ENCODE results near the gene ERC2.

Gene ERC2

GRCh38 chr3:55974421-55975165 is 493.7 kb downstream of the ERC2 start:
- Mint-ChIP-seq H3K4me3 (no peak overlapping the region), H3K4me1 (ENCODE audit: low read depth) (no peaks in the 10 kb centered on the region), H3K27me3 (peaks cover 2% of the 10 kb centered on the region), H3K27ac (no peak overlapping the region), H3K9me3 (ENCODE audit: low read depth) (peaks cover 4% of the 10 kb centered on the region), H3K36me3 (no peaks in the 10 kb centered on the region)

GRCh38 chr3:55969634-55970033 is 498.6 kb downstream of the ERC2 start:
- Mint-ChIP-seq H3K27ac (no peak overlapping the region), H3K4me1 (ENCODE audit: low read depth) (no peaks in the 10 kb centered on the region), H3K36me3 (no peaks in the 10 kb centered on the region), H3K27me3 (peaks cover 7% of the 10 kb centered on the region), H3K4me3 (no peak overlapping the region), H3K9me3 (ENCODE audit: low read depth) (peaks cover 4% of the 10 kb centered on the region)

GRCh38 chr3:55968331-55968730 is 499.9 kb downstream of the ERC2 start:
- Mint-ChIP-seq H3K4me3 (no peak overlapping the region), H3K27ac (no peak overlapping the region), H3K9me3 (ENCODE audit: low read depth) (peaks cover 4% of the 10 kb centered on the region), H3K27me3 (peaks cover 7% of the 10 kb centered on the region), H3K4me1 (ENCODE audit: low read depth) (no peaks in the 10 kb centered on the region), H3K36me3 (no peaks in the 10 kb centered on the region)

- no peaks in the 10 kb centered on the region for H3K36me3 Mint-ChIP-seq
- no peaks in the 10 kb centered on the region for H3K4me1 Mint-ChIP-seq (ENCODE audit: low read depth)
- peaks cover 7% of the 10 kb centered on the region for H3K27me3 Mint-ChIP-seq
- H3K4me3 Mint-ChIP-seq = no peak overlapping the region
- no peak overlapping the region for H3K27ac Mint-ChIP-seq
- H3K9me3 Mint-ChIP-seq (ENCODE audit: low read depth) = peaks cover 4% of the 10 kb centered on the region
Observed at GRCh38 chr3:55966566-55966965, 501.7 kb downstream of the ERC2 start.

- Mint-ChIP-seq H3K4me1 (ENCODE audit: low read depth) (no peaks in the 10 kb centered on the region), H3K4me3 (no peak overlapping the region), H3K27me3 (peaks cover 7% of the 10 kb centered on the region), H3K9me3 (ENCODE audit: low read depth) (peaks cover 4% of the 10 kb centered on the region), H3K27ac (no peak overlapping the region), H3K36me3 (no peaks in the 10 kb centered on the region)
Observed at GRCh38 chr3:55965776-55966175, 502.5 kb downstream of the ERC2 start.

- H3K4me1 Mint-ChIP-seq (ENCODE audit: low read depth) = no peaks in the 10 kb centered on the region
- H3K4me3 Mint-ChIP-seq = no peak overlapping the region
- H3K9me3 Mint-ChIP-seq (ENCODE audit: low read depth) = no peaks in the 10 kb centered on the region
- no peaks in the 10 kb centered on the region for H3K36me3 Mint-ChIP-seq
- H3K27ac Mint-ChIP-seq = no peak overlapping the region
- peaks cover 5% of the 10 kb centered on the region for H3K27me3 Mint-ChIP-seq
Observed at GRCh38 chr3:55964491-55964985, 503.7 kb downstream of the ERC2 start.

GRCh38 chr3:55963601-55964000 is 504.7 kb downstream of the ERC2 start:
- Mint-ChIP-seq H3K9me3 (ENCODE audit: low read depth) (no peaks in the 10 kb centered on the region), H3K27ac (no peak overlapping the region), H3K4me3 (no peak overlapping the region), H3K27me3 (peaks cover 5% of the 10 kb centered on the region), H3K36me3 (no peaks in the 10 kb centered on the region), H3K4me1 (ENCODE audit: low read depth) (no peaks in the 10 kb centered on the region)

- no peaks in the 10 kb centered on the region for H3K27me3 Mint-ChIP-seq
- H3K4me1 Mint-ChIP-seq (ENCODE audit: low read depth) = no peaks in the 10 kb centered on the region
- no peaks in the 10 kb centered on the region for H3K36me3 Mint-ChIP-seq
- H3K4me3 Mint-ChIP-seq = no peak overlapping the region
- H3K27ac Mint-ChIP-seq = no peak overlapping the region
- no peaks in the 10 kb centered on the region for H3K9me3 Mint-ChIP-seq (ENCODE audit: low read depth)
Observed at GRCh38 chr3:55959471-55960080, 508.7 kb downstream of the ERC2 start.

- Mint-ChIP-seq H3K4me3 (no peak overlapping the region), H3K36me3 (no peaks in the 10 kb centered on the region), H3K27me3 (no peaks in the 10 kb centered on the region), H3K27ac (no peak overlapping the region), H3K9me3 (ENCODE audit: low read depth) (no peaks in the 10 kb centered on the region), H3K4me1 (ENCODE audit: low read depth) (no peaks in the 10 kb centered on the region)
Observed at GRCh38 chr3:55958605-55959004, 509.7 kb downstream of the ERC2 start.

- no peaks in the 10 kb centered on the region for H3K27me3 Mint-ChIP-seq
- H3K36me3 Mint-ChIP-seq = no peaks in the 10 kb centered on the region
- no peaks in the 10 kb centered on the region for H3K4me1 Mint-ChIP-seq (ENCODE audit: low read depth)
- no peak overlapping the region for H3K4me3 Mint-ChIP-seq
- H3K27ac Mint-ChIP-seq = no peak overlapping the region
- H3K9me3 Mint-ChIP-seq (ENCODE audit: low read depth) = no peaks in the 10 kb centered on the region
Observed at GRCh38 chr3:55955891-55956477, 512.3 kb downstream of the ERC2 start.

GRCh38 chr3:55951388-55951787 is 516.9 kb downstream of the ERC2 start:
- no peak overlapping the region for H3K4me3 Mint-ChIP-seq
- no peaks in the 10 kb centered on the region for H3K36me3 Mint-ChIP-seq
- no peaks in the 10 kb centered on the region for H3K9me3 Mint-ChIP-seq (ENCODE audit: low read depth)
- H3K4me1 Mint-ChIP-seq (ENCODE audit: low read depth) = no peaks in the 10 kb centered on the region
- no peaks in the 10 kb centered on the region for H3K27me3 Mint-ChIP-seq
- no peak overlapping the region for H3K27ac Mint-ChIP-seq

- H3K36me3 Mint-ChIP-seq = no peaks in the 10 kb centered on the region
- peaks cover 1% of the 10 kb centered on the region for H3K27me3 Mint-ChIP-seq
- no peak overlapping the region for H3K4me3 Mint-ChIP-seq
- H3K9me3 Mint-ChIP-seq (ENCODE audit: low read depth) = no peaks in the 10 kb centered on the region
- H3K4me1 Mint-ChIP-seq (ENCODE audit: low read depth) = no peaks in the 10 kb centered on the region
- no peak overlapping the region for H3K27ac Mint-ChIP-seq
Observed at GRCh38 chr3:55947406-55947805, 520.9 kb downstream of the ERC2 start.

GRCh38 chr3:55946574-55947160 is 521.6 kb downstream of the ERC2 start:
- Mint-ChIP-seq H3K27ac (no peak overlapping the region), H3K4me1 (ENCODE audit: low read depth) (no peaks in the 10 kb centered on the region), H3K27me3 (peaks cover 1% of the 10 kb centered on the region), H3K36me3 (no peaks in the 10 kb centered on the region), H3K9me3 (ENCODE audit: low read depth) (no peaks in the 10 kb centered on the region), H3K4me3 (no peak overlapping the region)

GRCh38 chr3:55942868-55943267 is 525.4 kb downstream of the ERC2 start:
- no peaks in the 10 kb centered on the region for H3K9me3 Mint-ChIP-seq (ENCODE audit: low read depth)
- no peaks in the 10 kb centered on the region for H3K36me3 Mint-ChIP-seq
- H3K27ac Mint-ChIP-seq = no peak overlapping the region
- peaks cover 1% of the 10 kb centered on the region for H3K27me3 Mint-ChIP-seq
- no peaks in the 10 kb centered on the region for H3K4me1 Mint-ChIP-seq (ENCODE audit: low read depth)
- H3K4me3 Mint-ChIP-seq = no peak overlapping the region

GRCh38 chr3:55939287-55939686 is 529.0 kb downstream of the ERC2 start:
- H3K27ac Mint-ChIP-seq = no peak overlapping the region
- no peaks in the 10 kb centered on the region for H3K27me3 Mint-ChIP-seq
- no peak overlapping the region for H3K4me3 Mint-ChIP-seq
- no peaks in the 10 kb centered on the region for H3K9me3 Mint-ChIP-seq (ENCODE audit: low read depth)
- no peaks in the 10 kb centered on the region for H3K36me3 Mint-ChIP-seq
- H3K4me1 Mint-ChIP-seq (ENCODE audit: low read depth) = no peaks in the 10 kb centered on the region

Data from activated naive CD8-positive, alpha-beta T cell (primary cell).